ENCODE results near the gene SYNJ1.

Gene SYNJ1

DNA sequence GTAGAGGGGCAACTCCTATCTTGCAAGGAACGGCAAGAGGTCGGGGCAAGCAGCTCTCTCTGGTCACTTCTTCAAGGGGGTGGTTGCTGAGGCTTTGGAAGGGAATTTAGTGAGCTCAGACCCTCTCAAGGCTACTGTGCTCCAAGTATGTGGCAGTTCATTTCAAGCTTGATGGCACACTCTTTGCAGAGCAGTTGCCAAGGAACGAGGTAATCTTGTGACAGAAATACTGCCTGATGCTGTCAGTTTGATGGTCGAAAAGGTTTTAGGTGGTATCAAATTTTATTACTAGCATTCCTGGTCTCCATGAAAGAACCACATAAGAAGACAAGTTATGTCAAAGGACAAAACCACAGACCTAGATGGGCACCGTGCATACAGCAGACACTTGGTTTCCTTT is 128.7 kb downstream of the SYNJ1 start:
- Histone ChIP-seq H3K4me3 (no peak overlapping the region), H3K27ac (no peak overlapping the region), H3K27me3 (no peaks in the 10 kb centered on the region), H3K36me3 (peaks cover 28 to 61% (median 35%) of the 10 kb centered on the region in 3 donors), H3K4me1 (no peaks in the 10 kb centered on the region), H3K9me3 (no peaks in the 10 kb centered on the region)
- TF ChIP-seq CTCF (IDR thresholded peaks at IDR 0.05) = no peak
- no peak for DNase-seq
- intact Hi-C loops (cut with DNase I; ENCODE audit: low total_unique reads) = no loop called here

DNA sequence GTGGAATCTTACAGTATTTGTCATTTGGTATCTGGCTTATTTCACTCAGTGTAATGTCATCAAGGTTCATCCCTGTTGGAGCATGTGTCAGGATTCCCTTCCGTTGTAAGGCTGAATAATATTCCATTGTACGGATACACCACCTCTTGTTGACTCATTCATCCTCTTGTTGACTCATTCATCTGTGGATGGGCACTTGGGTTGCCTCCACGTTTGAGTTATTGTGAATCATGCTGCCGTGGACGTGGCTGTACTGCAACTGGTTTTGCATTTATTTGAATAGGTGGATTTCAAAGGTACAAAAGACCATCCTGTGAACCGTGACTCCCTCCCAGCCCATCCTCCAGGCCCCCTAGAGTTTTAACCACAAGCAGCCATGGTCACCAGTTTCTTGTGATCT is 130.6 kb downstream of the SYNJ1 start:
- TF ChIP-seq CTCF (IDR thresholded peaks at IDR 0.05) = no peak
- Histone ChIP-seq H3K36me3 (peaks cover 10 to 42% (median 18%) of the 10 kb centered on the region in 3 donors), H3K27ac (no peak overlapping the region), H3K9me3 (no peaks in the 10 kb centered on the region), H3K4me1 (no peaks in the 10 kb centered on the region), H3K27me3 (no peaks in the 10 kb centered on the region), H3K4me3 (no peak overlapping the region)
- intact Hi-C loops (cut with DNase I; ENCODE audit: low total_unique reads) = no loop called here
- no peak for DNase-seq

DNA sequence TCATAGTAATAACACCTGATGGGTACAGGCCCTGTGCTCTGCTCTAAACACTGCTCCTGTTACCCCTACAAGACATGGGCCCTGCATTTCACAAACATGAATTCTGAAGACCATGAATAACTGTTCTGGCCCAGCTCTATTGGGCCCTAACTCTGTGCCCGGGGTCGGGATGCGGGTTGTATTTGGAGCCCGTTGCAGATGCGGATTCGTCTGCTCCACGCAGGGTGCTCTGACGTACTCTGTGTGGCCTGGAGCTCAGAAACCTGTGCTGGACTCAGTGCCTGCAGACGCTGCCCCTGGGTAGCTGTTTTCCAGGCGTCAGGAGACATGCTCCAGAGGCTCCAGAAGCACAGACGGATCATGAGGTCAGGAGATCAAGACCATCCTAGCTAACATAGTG is 132.4 kb downstream of the SYNJ1 start:
- H3K9me3 ChIP-seq = no peaks in the 10 kb centered on the region
- H3K27me3 ChIP-seq = peaks cover 0 to 15% of the 10 kb centered on the region in 2 donors
- no peak overlapping the region for H3K27ac ChIP-seq
- no peak for DNase-seq
- no peak for TF ChIP-seq CTCF (IDR thresholded peaks at IDR 0.05)
- peaks cover 5 to 32% (median 12%) of the 10 kb centered on the region in 3 donors for H3K36me3 ChIP-seq
- H3K4me1 ChIP-seq = no peaks in the 10 kb centered on the region
- H3K4me3 ChIP-seq = no peak overlapping the region
- intact Hi-C loops (cut with DNase I; ENCODE audit: low total_unique reads) = no loop called here

- H3K4me1 ChIP-seq = no peaks in the 10 kb centered on the region
- no peak overlapping the region for H3K27ac ChIP-seq
- intact Hi-C loops (cut with DNase I; ENCODE audit: low total_unique reads) = no loop called here
- no peak overlapping the region for H3K4me3 ChIP-seq
- peaks cover 0 to 15% (median under 1%) of the 10 kb centered on the region in 3 donors for H3K36me3 ChIP-seq
- no peak for DNase-seq
- H3K9me3 ChIP-seq = no peaks in the 10 kb centered on the region
- no peak for TF ChIP-seq CTCF (IDR thresholded peaks at IDR 0.05)
- H3K27me3 ChIP-seq = peaks cover 0 to 15% of the 10 kb centered on the region in 2 donors
Measured at GRCh38 chr21:32593690-32594089, 134.1 kb downstream of the SYNJ1 start.

DNA sequence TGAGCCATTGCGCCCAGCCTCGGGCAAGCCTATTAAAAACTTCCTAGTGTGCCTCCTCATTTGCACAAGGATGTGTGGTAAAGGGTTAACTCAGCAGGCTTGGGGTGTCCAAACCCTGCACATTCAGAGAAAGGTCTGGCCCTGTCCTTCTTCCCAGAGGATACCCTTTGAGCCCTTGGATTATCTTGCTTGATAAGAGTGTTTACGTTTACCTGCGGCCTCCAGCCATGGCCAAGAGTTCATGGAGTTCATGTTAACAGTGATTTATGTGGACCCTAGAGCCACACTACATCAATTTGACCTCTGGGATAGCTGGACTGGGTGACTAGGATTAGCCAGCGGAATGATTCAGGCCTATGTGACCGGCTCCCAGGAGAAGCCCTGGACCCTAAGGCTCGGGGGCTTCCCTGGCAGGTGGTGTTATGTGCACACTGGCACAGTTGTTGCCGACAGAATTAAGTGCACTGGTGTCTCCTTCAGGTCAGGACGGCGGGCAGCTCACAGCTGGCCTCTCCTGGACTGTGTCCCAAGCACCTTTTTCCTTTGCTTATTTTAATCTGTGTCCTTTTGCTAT is 134.8 kb downstream of the SYNJ1 start:
- TF ChIP-seq CTCF (IDR thresholded peaks at IDR 0.05) = no peak
- Histone ChIP-seq H3K27me3 (peaks cover 0 to 15% of the 10 kb centered on the region in 2 donors), H3K36me3 (peaks cover 0 to 9% (median 0%) of the 10 kb centered on the region in 3 donors), H3K4me3 (no peak overlapping the region), H3K27ac (no peak overlapping the region), H3K4me1 (no peaks in the 10 kb centered on the region), H3K9me3 (no peaks in the 10 kb centered on the region)
- DNase-seq = peak in 1 of 2 donors; percentile 33
- intact Hi-C loops (cut with DNase I; ENCODE audit: low total_unique reads) = no loop called here

DNA sequence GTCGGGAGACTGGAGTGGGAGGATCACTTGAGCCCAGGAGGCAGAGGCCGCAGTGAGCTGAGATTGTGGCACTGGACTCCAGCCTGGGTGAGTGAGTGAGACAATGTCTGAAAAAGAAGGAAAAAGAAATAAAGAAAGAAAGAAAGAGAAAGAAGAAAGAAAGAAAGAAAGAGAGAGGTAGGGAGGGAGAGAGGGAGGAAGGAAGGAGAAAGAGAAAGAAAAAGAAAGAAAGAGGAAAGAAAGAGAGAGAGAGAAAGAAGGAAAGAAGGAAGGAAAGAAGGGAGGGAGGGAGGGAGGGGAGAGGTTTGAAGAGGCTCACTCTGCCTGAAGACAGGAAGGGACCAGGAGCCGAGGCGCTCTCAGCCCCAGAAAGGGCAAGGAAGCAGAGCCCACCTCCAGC is 137.7 kb downstream of the SYNJ1 start:
- intact Hi-C loops (cut with DNase I; ENCODE audit: low total_unique reads) = no loop called here
- peaks cover 0 to 5% (median 0%) of the 10 kb centered on the region in 3 donors for H3K36me3 ChIP-seq
- no peaks in the 10 kb centered on the region for H3K9me3 ChIP-seq
- H3K27me3 ChIP-seq = peaks cover 0 to 15% of the 10 kb centered on the region in 2 donors
- no peaks in the 10 kb centered on the region for H3K4me1 ChIP-seq
- no peak overlapping the region for H3K27ac ChIP-seq
- TF ChIP-seq CTCF (IDR thresholded peaks at IDR 0.05) = no peak
- no peak for DNase-seq
- H3K4me3 ChIP-seq = no peak overlapping the region
